GOT3 (cell line): ENCODE results near the gene MTHFD1L.
"Not testable (repeated sequence)": the region's sequence is repeated elsewhere in the genome, so short reads cannot be mapped to it uniquely, and the experiment has no call there.

ENCODE experiments used
- DNase-seq: peaks from one replicate; lab custom pipeline; 2025; ENCODE audit warnings: mixed read lengths; lab: John Stamatoyannopoulos, UW

MTHFD1L gene

GRCh38 chr6:151015101-151015700 lies 149.7 kb downstream of the MTHFD1L start:
- no peak for DNase-seq

GRCh38 chr6:151016107-151016506 lies 150.6 kb downstream of the MTHFD1L start:
- DNase-seq: no peak

GRCh38 chr6:151018046-151018445 lies 152.5 kb downstream of the MTHFD1L start:
- DNase-seq: no peak

GRCh38 chr6:151018911-151019782 lies 153.6 kb downstream of the MTHFD1L start:
- no peak for DNase-seq

GRCh38 chr6:151021896-151022295 lies 156.4 kb downstream of the MTHFD1L start:
- DNase-seq: no peak

- no peak for DNase-seq
These were observed 157.0 kb downstream of the MTHFD1L start for GRCh38 chr6:151022492-151022891.

GRCh38 chr6:151023342-151023741 lies 157.8 kb downstream of the MTHFD1L start:
- DNase-seq: no peak

- DNase-seq: no peak
These were observed 159.1 kb downstream of the MTHFD1L start for GRCh38 chr6:151024597-151024996.

GRCh38 chr6:151025076-151025475 lies 159.6 kb downstream of the MTHFD1L start:
- no peak for DNase-seq

GRCh38 chr6:151026041-151026663 lies 160.7 kb downstream of the MTHFD1L start:
- DNase-seq: no peak

GRCh38 chr6:151027295-151027747 lies 161.8 kb downstream of the MTHFD1L start:
- DNase-seq: no peak

- DNase-seq: no peak
These were observed 162.7 kb downstream of the MTHFD1L start for GRCh38 chr6:151027936-151028838.

- DNase-seq: no peak
These were observed 164.5 kb downstream of the MTHFD1L start for GRCh38 chr6:151029970-151030369.

GRCh38 chr6:151032034-151032433 lies 166.5 kb downstream of the MTHFD1L start:
- no peak for DNase-seq

- no peak for DNase-seq
These were observed 169.6 kb downstream of the MTHFD1L start for GRCh38 chr6:151034825-151035781.

- DNase-seq: not testable (repeated sequence)
These were observed 170.8 kb downstream of the MTHFD1L start for GRCh38 chr6:151036211-151036721.

- DNase-seq: no peak
These were observed 171.6 kb downstream of the MTHFD1L start for GRCh38 chr6:151036869-151037680.

- DNase-seq: no peak
These were observed 173.1 kb downstream of the MTHFD1L start for GRCh38 chr6:151038616-151039015.

- DNase-seq: not testable (repeated sequence)
These were observed 175.5 kb downstream of the MTHFD1L start for GRCh38 chr6:151040888-151041521.
